ENCODE measurements around the gene LZTS2. TPM values are rescaled to one million over a fixed set of nuclear protein-coding genes. Genes with fewer than 3 reads are reported as not detected.

LZTS2 gene
- total RNA-seq, 1 donor from 2014 or later = 52.6 TPM

DNA sequence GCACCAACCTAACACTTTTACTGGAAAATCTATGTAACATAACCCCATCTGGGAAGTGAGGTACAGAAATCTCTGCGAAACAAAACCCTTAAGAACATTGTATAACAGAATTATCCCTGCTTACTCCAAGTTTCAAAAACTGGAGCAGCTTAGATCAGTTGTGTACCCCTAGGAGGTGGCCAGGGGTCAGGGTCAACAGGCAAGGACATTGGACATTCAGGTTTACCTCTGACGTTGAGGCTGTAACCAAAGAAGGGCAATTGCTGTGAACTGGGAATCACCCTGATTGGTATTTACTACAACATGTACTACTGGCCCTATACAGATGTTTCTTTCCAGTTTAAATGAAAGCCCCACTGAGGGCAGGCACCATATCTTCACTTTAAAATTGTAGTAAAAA, 44.5 kb downstream of the LZTS2 start:
- no peaks in the 10 kb centered on the region for H3K9me3 ChIP-seq
- H3K36me3 ChIP-seq = peaks cover 14% of the 10 kb centered on the region
- peak; percentile 3 for DNase-seq
- peaks cover 26% of the 10 kb centered on the region for H3K4me1 ChIP-seq
- intact Hi-C loops (cut with DNase I) = no loop called here
- ATAC-seq = no peak
- H3K27ac ChIP-seq = peak overlapping the region; percentile 86
- peaks cover 32% of the 10 kb centered on the region for H3K27me3 ChIP-seq (ENCODE audit: low read depth)
- H3K4me3 ChIP-seq = no peak overlapping the region
- TF ChIP-seq, protein P1, sequence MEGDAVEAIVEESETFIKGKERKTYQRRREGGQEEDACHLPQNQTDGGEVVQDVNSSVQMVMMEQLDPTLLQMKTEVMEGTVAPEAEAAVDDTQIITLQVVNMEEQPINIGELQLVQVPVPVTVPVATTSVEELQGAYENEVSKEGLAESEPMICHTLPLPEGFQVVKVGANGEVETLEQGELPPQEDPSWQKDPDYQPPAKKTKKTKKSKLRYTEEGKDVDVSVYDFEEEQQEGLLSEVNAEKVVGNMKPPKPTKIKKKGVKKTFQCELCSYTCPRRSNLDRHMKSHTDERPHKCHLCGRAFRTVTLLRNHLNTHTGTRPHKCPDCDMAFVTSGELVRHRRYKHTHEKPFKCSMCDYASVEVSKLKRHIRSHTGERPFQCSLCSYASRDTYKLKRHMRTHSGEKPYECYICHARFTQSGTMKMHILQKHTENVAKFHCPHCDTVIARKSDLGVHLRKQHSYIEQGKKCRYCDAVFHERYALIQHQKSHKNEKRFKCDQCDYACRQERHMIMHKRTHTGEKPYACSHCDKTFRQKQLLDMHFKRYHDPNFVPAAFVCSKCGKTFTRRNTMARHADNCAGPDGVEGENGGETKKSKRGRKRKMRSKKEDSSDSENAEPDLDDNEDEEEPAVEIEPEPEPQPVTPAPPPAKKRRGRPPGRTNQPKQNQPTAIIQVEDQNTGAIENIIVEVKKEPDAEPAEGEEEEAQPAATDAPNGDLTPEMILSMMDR (IDR thresholded peaks at IDR 0.05) = no peak

DNA sequence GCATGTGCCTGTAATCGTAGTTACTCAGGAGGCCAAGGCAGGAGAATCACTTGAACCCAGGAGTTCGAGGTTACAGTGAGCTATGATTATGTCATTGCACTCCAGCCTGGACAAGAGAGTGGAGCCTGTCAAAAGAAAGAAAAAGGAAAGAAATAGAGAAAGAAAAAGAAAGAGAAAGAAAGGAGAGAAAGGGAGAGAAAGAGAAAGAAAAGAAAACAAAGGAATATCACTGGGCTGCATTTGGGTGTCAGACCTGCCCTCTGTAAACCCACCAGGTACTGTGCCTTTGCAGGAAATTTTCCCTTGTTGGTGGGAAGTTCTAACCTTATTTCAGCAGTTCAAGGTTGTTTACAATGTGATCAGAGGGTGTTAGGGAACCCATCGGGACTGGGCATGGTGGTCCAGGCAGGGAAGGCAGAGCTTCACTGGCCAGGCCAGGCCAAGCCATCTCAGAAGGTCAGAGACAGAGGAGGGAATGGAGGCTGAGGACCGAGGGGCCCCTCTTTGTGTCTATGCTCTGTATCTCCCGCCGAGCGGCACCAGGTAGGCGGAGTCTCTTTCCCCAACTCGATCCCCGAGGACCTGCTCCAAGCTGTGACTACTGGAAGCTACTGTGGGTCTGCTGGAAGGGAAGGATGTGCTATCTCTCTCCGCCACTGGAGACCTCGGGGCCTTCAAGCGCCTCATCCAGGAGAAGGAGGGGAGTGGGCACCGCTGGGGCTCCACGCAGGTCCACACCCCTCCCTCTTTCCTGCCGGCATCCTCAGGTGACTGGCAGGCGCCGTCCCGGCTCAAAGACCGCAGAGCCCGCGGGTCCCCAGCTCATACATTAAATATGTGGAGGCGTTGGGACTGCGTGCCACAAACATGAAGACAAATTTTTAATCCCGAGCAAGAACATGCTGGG, 47.0 kb downstream of the LZTS2 start:
- DNase-seq (peak; percentile 32), ATAC-seq (no peak)
- H3K4me3 ChIP-seq = no peak overlapping the region
- TF ChIP-seq, protein P1 (IDR thresholded peaks at IDR 0.05) = no peak
- H3K9me3 ChIP-seq = no peaks in the 10 kb centered on the region
- no peaks in the 10 kb centered on the region for H3K36me3 ChIP-seq
- peaks cover 57% of the 10 kb centered on the region for H3K27me3 ChIP-seq (ENCODE audit: low read depth)
- intact Hi-C loops (cut with DNase I) = no loop called here
- H3K27ac ChIP-seq = no peak overlapping the region
- H3K4me1 ChIP-seq = peaks cover 29% of the 10 kb centered on the region

DNA sequence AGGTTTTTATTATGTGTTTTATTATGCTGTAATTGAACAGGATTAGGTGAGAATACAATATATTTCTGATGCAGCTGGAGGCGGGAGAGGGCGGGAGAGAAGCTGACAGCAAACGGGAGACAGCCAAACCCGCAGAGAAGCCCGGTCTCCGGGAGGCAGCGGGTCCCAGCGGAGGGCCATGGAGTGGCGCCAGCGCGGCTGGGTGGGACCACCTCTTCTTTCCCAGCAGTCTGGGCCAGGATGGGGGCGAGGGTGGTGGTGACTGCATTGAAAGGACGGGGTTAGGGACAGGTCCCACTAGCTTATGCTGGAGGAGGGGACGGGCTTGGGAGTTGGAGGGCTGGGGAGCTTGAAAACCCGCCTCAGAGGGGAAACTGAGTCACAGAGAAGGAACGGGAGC, 47.7 kb downstream of the LZTS2 start:
- intact Hi-C loops (cut with DNase I) = no loop called here
- Histone ChIP-seq H3K36me3 (no peaks in the 10 kb centered on the region), H3K27me3 (ENCODE audit: low read depth) (peaks cover 58% of the 10 kb centered on the region), H3K9me3 (no peaks in the 10 kb centered on the region), H3K4me3 (no peak overlapping the region), H3K27ac (no peak overlapping the region), H3K4me1 (peaks cover 22% of the 10 kb centered on the region)
- ATAC-seq (no peak), DNase-seq (peak; percentile 31)
- TF ChIP-seq, protein P1 (IDR thresholded peaks at IDR 0.05) = no peak

DNA sequence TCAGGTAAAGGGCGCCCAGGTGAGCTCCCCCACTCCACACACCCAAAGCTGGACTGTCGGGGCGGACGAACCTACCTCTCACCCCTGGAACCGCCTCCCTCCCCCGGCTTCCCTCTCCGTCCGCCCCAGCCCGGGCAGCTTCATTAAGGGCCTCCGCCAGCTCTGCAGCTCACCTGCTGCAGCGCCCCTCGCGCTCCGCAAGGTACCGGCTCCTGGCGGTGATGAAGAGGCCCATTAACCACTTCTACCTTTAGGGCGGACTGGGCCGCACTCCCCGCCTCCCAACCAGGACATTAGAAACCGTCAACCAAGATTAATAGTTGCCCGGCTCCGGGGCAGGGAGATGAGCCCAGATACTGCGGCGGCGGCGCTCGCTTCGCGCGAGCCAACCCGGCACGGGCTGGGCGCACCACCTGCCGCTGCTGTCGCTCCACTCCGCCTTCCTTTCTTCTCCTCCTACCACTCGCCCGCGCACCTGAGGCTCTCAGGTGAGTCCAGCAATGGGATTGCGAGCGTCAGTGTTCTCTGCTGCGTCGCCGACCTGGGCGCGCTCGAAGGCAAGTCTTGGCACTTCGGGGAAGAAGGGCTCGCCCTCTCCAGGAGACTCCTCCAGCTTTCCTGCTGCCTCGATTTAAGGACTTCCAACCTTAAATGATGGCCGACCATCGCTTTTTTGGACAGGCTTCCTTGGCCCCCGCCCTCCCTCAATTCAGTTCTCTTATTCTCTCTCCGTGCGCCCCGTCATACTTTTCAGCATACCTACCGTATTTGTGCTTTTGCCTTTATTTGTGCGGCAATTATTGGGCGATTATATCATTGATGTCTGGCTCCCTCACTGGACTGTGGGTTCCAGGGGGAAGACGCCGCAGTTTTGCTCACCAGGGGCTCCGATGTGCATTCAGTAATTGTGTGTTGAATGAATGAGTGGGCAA, 48.6 kb downstream of the LZTS2 start:
- no peak overlapping the region for H3K27ac ChIP-seq
- DNase-seq = peak; percentile 40
- ATAC-seq = peak; percentile 14 to 22

More for the DNA sequence above, 48.6 kb downstream of the LZTS2 start:
- no peaks in the 10 kb centered on the region for H3K9me3 ChIP-seq
- peaks cover 58% of the 10 kb centered on the region for H3K27me3 ChIP-seq (ENCODE audit: low read depth)
- TF ChIP-seq, protein P1 (IDR thresholded peaks at IDR 0.05) = no peak
- H3K36me3 ChIP-seq = no peaks in the 10 kb centered on the region
- no peak overlapping the region for H3K4me3 ChIP-seq
- intact Hi-C loops (cut with DNase I) = no loop called here
- H3K4me1 ChIP-seq = peaks cover 16% of the 10 kb centered on the region
